ENCODE measurements around the gene RGS18. TPM values are rescaled to one million over a fixed set of nuclear protein-coding genes. Genes with fewer than 3 reads are reported as not detected.
A peak's percentile ranks its signal among the peaks of the same experiment; 100 is the strongest.

Gene RGS18
- total and polyA plus RNA-seq, 9 of the 15 experiments (the other 6 are each of a cell fraction or from before 2014, with no cell fraction given), result 0.03 to 0.11 (median 0.05) TPM; not detected in 5

DNA sequence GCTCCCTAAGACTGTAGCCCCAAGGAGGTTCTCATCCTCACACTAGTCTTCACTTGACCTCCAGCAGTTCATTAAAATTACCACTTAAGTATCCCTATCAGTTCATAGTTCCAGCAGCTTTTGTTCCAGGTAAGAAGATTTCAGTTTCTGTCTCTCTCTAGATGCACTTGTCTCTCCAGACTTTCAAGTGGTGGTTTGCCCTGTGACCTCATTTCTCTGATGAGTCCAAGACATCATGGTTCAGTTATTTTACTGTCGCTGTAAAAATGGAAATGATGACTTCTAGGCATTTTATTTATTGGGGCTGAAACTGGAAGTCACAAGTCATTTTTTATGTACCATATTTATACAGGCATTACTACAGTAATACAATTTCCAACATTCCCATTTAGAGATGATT, 17.9 kb upstream of the RGS18 start:
- Histone ChIP-seq H2AFZ (ENCODE audit: low read depth, low read length) (peak overlapping the region; percentile 48; the same call in 1 of the 2 replicates), H3K9ac (ENCODE audit: insufficient read depth in 1 of 2, low read depth in 2 of 2, low read length in 2 of 2) (no peak overlapping the region), H3K4me2 (ENCODE audit: insufficient read depth, low read length) (no peak overlapping the region), H3K27ac (ENCODE audit: extremely low read depth, low read depth, low read length) (no peak overlapping the region), H3K9me3 (replicated peaks; ENCODE audit: control insufficient read depth, insufficient read depth, low read depth, low read length) (no peaks in the 10 kb centered on the region), H3K4me3 (no peak overlapping the region), H3K27me3 (ENCODE audit: control insufficient read depth in 2 of 2, insufficient read depth in 2 of 2, low read length in 2 of 2) (no peaks in the 10 kb centered on the region), H4K20me1 (replicated peaks; ENCODE audit: control insufficient read depth, insufficient read depth, low read length) (no peaks in the 10 kb centered on the region), H3K9me1 (ENCODE audit: control insufficient read depth, insufficient read depth, low read length) (no peaks in the 10 kb centered on the region), H3K36me3 (ENCODE audit: control insufficient read depth, insufficient read depth, low read length) (no peaks in the 10 kb centered on the region), H3K79me2 (ENCODE audit: control insufficient read depth, insufficient read depth, low read length) (no peaks in the 10 kb centered on the region), H3K4me1 (replicated peaks in 1 of 2; ENCODE audit: control insufficient read depth in 2 of 2, insufficient read depth in 2 of 2, low read length in 2 of 2) (no peaks in the 10 kb centered on the region)
- no TSS peak for BruUV-seq (replicated peaks)
- ATAC-seq (no peak), DNase-seq (ENCODE audit: extremely low read depth in 1 of 4, low spot score in 3 of 4) (no peak), FAIRE-seq (no peak)
- POLR2A ChIA-PET, result interaction anchor here (1.1 to 1.4 kb wide), 2 partner anchors 11 to 22 kb away, joined by 3 to 4 read pairs; no protein-coding TSS in a partner anchor
- 31% methylated on average over 1 of the region's 1 CpG for whole genome bisulfite sequencing (ENCODE audit: insufficient coverage, low coverage, missing lambda C conversion rate)
- intact Hi-C loops (cut with micrococcal nuclease) (no loop called here), in situ Hi-C loops (cut with MboI) (no loop called here)
- CTCF ChIA-PET (ENCODE audit: low intra/inter-chr PET ratio), result no interaction called here
- TF ChIP-seq, protein P1, sequence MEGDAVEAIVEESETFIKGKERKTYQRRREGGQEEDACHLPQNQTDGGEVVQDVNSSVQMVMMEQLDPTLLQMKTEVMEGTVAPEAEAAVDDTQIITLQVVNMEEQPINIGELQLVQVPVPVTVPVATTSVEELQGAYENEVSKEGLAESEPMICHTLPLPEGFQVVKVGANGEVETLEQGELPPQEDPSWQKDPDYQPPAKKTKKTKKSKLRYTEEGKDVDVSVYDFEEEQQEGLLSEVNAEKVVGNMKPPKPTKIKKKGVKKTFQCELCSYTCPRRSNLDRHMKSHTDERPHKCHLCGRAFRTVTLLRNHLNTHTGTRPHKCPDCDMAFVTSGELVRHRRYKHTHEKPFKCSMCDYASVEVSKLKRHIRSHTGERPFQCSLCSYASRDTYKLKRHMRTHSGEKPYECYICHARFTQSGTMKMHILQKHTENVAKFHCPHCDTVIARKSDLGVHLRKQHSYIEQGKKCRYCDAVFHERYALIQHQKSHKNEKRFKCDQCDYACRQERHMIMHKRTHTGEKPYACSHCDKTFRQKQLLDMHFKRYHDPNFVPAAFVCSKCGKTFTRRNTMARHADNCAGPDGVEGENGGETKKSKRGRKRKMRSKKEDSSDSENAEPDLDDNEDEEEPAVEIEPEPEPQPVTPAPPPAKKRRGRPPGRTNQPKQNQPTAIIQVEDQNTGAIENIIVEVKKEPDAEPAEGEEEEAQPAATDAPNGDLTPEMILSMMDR (IDR thresholded peaks at IDR 0.05 in 2 of 3, conservative IDR thresholded peaks at IDR 0.05 in 1 of 3; ENCODE audit: insufficient read depth in 2 of 3, low read depth in 1 of 3, low read length in 3 of 3), result no peak
- no peak for TF ChIP-seq DACH1 (IDR thresholded peaks at IDR 0.05; ENCODE audit: partially characterized antibody)
- TF ChIP-seq HDGF (IDR thresholded peaks at IDR 0.05), result no peak
- TF ChIP-seq POLR3A (IDR thresholded peaks at IDR 0.05; ENCODE audit: borderline replicate concordance, extremely low read depth, insufficient read depth, insufficient read length), result no peak
- TF ChIP-seq, protein P2, sequence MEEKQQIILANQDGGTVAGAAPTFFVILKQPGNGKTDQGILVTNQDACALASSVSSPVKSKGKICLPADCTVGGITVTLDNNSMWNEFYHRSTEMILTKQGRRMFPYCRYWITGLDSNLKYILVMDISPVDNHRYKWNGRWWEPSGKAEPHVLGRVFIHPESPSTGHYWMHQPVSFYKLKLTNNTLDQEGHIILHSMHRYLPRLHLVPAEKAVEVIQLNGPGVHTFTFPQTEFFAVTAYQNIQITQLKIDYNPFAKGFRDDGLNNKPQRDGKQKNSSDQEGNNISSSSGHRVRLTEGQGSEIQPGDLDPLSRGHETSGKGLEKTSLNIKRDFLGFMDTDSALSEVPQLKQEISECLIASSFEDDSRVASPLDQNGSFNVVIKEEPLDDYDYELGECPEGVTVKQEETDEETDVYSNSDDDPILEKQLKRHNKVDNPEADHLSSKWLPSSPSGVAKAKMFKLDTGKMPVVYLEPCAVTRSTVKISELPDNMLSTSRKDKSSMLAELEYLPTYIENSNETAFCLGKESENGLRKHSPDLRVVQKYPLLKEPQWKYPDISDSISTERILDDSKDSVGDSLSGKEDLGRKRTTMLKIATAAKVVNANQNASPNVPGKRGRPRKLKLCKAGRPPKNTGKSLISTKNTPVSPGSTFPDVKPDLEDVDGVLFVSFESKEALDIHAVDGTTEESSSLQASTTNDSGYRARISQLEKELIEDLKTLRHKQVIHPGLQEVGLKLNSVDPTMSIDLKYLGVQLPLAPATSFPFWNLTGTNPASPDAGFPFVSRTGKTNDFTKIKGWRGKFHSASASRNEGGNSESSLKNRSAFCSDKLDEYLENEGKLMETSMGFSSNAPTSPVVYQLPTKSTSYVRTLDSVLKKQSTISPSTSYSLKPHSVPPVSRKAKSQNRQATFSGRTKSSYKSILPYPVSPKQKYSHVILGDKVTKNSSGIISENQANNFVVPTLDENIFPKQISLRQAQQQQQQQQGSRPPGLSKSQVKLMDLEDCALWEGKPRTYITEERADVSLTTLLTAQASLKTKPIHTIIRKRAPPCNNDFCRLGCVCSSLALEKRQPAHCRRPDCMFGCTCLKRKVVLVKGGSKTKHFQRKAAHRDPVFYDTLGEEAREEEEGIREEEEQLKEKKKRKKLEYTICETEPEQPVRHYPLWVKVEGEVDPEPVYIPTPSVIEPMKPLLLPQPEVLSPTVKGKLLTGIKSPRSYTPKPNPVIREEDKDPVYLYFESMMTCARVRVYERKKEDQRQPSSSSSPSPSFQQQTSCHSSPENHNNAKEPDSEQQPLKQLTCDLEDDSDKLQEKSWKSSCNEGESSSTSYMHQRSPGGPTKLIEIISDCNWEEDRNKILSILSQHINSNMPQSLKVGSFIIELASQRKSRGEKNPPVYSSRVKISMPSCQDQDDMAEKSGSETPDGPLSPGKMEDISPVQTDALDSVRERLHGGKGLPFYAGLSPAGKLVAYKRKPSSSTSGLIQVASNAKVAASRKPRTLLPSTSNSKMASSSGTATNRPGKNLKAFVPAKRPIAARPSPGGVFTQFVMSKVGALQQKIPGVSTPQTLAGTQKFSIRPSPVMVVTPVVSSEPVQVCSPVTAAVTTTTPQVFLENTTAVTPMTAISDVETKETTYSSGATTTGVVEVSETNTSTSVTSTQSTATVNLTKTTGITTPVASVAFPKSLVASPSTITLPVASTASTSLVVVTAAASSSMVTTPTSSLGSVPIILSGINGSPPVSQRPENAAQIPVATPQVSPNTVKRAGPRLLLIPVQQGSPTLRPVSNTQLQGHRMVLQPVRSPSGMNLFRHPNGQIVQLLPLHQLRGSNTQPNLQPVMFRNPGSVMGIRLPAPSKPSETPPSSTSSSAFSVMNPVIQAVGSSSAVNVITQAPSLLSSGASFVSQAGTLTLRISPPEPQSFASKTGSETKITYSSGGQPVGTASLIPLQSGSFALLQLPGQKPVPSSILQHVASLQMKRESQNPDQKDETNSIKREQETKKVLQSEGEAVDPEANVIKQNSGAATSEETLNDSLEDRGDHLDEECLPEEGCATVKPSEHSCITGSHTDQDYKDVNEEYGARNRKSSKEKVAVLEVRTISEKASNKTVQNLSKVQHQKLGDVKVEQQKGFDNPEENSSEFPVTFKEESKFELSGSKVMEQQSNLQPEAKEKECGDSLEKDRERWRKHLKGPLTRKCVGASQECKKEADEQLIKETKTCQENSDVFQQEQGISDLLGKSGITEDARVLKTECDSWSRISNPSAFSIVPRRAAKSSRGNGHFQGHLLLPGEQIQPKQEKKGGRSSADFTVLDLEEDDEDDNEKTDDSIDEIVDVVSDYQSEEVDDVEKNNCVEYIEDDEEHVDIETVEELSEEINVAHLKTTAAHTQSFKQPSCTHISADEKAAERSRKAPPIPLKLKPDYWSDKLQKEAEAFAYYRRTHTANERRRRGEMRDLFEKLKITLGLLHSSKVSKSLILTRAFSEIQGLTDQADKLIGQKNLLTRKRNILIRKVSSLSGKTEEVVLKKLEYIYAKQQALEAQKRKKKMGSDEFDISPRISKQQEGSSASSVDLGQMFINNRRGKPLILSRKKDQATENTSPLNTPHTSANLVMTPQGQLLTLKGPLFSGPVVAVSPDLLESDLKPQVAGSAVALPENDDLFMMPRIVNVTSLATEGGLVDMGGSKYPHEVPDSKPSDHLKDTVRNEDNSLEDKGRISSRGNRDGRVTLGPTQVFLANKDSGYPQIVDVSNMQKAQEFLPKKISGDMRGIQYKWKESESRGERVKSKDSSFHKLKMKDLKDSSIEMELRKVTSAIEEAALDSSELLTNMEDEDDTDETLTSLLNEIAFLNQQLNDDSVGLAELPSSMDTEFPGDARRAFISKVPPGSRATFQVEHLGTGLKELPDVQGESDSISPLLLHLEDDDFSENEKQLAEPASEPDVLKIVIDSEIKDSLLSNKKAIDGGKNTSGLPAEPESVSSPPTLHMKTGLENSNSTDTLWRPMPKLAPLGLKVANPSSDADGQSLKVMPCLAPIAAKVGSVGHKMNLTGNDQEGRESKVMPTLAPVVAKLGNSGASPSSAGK (IDR thresholded peaks at IDR 0.05), result no peak
- TF ChIP-seq, protein P3, sequence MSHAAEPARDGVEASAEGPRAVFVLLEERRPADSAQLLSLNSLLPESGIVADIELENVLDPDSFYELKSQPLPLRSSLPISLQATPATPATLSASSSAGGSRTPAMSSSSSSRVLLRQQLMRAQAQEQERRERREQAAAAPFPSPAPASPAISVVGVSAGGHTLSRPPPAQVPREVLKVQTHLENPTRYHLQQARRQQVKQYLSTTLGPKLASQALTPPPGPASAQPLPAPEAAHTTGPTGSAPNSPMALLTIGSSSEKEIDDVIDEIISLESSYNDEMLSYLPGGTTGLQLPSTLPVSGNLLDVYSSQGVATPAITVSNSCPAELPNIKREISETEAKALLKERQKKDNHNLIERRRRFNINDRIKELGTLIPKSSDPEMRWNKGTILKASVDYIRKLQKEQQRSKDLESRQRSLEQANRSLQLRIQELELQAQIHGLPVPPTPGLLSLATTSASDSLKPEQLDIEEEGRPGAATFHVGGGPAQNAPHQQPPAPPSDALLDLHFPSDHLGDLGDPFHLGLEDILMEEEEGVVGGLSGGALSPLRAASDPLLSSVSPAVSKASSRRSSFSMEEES (CRISPR knock-in tag; IDR thresholded peaks at IDR 0.05), result no peak
- no peak for TF ChIP-seq GATAD2A (IDR thresholded peaks at IDR 0.05)
- TF ChIP-seq ATF7 (IDR thresholded peaks at IDR 0.05), result no peak
